OCI-LY3 (cell line): ENCODE measurements around the gene PRSS33.

Experiments used
- H2AFZ ChIP-seq: fragments of 200-600, 300-600 bp; shearing (Covaris generic); 2 replicates; pipeline ENCODE4 v1.6.0; 2014; ENCODE audit warnings: antibody characterized with exemption, low read depth, low read length
- H3K27ac ChIP-seq: fragments of 200-600, 300-600 bp; sonication (generic); 2 replicates; pipeline ENCODE4 v1.5.1; 2014; ENCODE audit warnings: mild to moderate bottlenecking, low read length, moderate library complexity, mixed read lengths
- H3K27me3 ChIP-seq: fragments of 200-600, 300-600 bp; sonication (generic); 2 replicates; pipeline ENCODE4 v1.6.1; 2014; ENCODE audit warnings: low read depth, low read length, mixed read lengths
- H3K36me3 ChIP-seq: fragments of 200-600, 300-600 bp; sonication (generic); replicated peaks from 2 replicates; pipeline ENCODE3; 2014; ENCODE audit warnings: low read depth, low read length, mixed read lengths
- H3K4me1 ChIP-seq: fragments of 300-600, 200-600 bp; sonication (generic); 2 replicates; pipeline ENCODE4 v1.6.1; 2014; ENCODE audit warnings: low read length, mixed read lengths
- H3K4me2 ChIP-seq: fragments of 200-600, 300-600 bp; sonication (generic); 2 replicates; pipeline ENCODE4 v1.6.1; 2014; ENCODE audit warnings: low read length, mixed read lengths
- H3K4me3 ChIP-seq: fragments of 300-600, 200-600 bp; sonication (generic); 2 replicates; pipeline ENCODE4 v1.5.1; 2014; ENCODE audit warnings: antibody characterized with exemption, mild to moderate bottlenecking, low read length, moderate library complexity
- H3K79me2 ChIP-seq: fragments of 300-600, 200-600 bp; shearing (Covaris generic); 2 replicates; pipeline ENCODE4 v1.6.1; 2014; ENCODE audit warnings: mild to moderate bottlenecking, low read length, mixed read lengths
- H3K9ac ChIP-seq: fragments of 300-600, 200-600 bp; shearing (Covaris generic); 2 replicates; pipeline ENCODE4 v1.6.0; 2014; ENCODE audit warnings: mild to moderate bottlenecking, low read length, moderate library complexity
- H3K9me3 ChIP-seq: fragments of 200-600, 300-600 bp; shearing (Covaris generic); 2 replicates; pipeline ENCODE4 v1.6.1; 2014; ENCODE audit warnings: low read length, mixed read lengths; ENCODE audit not compliant: insufficient read depth
- H4K20me1 ChIP-seq: fragments of 200-600, 300-600 bp; sonication (generic); 2 replicates; pipeline ENCODE4 v1.6.1; 2016; ENCODE audit warnings: low read length, mixed read lengths; ENCODE audit not compliant: insufficient read depth
- EZH2phosphoT487 ChIP-seq: fragments of 200-600 bp; shearing (Covaris generic); IDR thresholded peaks from 2 replicates; pipeline ENCODE4 v1.6.1; 2018; ENCODE audit warnings: antibody characterized with exemption, mixed run types, low read depth
- TF ChIP-seq, protein P1 (sequence below): fragments of 200-600, 300-600 bp; sonication (generic); IDR thresholded peaks from 2 replicates; pipeline ENCODE4 v1.5.1; 2014; ENCODE audit warnings: antibody characterized with exemption, low read length, low read depth

PRSS33 gene

DNA sequence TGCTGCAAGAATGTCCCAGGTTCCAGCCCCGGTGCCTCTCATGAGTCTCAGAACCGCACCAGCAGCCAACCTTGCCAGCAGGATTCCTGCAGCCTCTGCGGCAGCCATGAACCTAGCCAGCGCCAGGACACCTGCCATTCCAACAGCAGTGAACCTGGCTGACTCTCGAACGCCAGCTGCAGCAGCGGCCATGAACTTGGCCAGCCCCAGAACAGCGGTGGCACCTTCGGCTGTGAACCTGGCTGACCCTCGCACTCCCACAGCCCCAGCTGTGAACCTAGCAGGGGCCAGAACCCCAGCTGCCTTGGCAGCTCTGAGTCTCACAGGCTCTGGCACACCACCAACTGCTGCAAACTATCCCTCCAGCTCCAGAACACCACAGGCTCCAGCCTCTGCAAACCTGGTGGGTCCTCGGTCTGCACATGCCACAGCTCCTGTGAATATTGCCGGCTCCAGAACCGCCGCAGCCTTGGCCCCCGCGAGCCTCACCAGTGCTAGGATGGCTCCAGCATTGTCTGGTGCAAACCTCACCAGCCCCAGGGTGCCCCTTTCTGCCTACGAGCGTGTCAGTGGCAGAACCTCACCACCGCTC lies 20.1 kb downstream of the PRSS33 start:
- no peak overlapping the region for H3K4me2 ChIP-seq
- no peak overlapping the region for H3K27ac ChIP-seq
- H4K20me1 ChIP-seq: peaks cover 81% of the 10 kb centered on the region

DNA sequence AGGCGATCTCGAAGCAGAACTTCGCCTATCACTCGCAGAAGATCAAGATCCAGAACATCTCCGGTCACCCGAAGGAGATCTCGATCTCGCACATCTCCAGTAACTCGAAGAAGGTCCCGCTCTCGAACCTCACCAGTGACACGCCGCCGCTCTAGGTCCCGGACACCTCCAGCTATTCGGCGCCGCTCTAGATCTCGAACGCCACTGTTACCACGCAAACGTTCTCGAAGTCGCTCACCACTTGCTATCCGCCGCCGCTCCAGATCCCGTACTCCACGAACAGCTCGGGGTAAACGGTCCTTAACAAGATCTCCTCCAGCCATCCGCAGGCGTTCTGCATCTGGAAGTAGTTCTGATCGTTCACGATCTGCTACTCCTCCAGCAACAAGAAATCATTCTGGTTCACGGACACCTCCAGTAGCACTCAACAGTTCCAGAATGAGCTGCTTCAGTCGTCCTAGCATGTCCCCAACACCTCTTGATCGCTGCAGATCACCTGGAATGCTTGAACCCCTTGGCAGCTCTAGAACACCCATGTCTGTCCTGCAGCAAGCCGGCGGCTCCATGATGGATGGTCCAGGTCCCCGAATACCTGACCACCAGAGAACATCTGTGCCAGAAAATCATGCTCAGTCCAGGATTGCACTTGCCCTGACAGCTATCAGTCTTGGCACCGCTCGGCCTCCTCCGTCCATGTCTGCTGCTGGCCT lies 20.8 kb downstream of the PRSS33 start:
- H3K36me3 ChIP-seq: peaks cover 92% of the 10 kb centered on the region
- peaks cover 86% of the 10 kb centered on the region for H4K20me1 ChIP-seq
- no peaks in the 10 kb centered on the region for H3K9me3 ChIP-seq
- H3K4me1 ChIP-seq: no peaks in the 10 kb centered on the region
- peaks cover 95% of the 10 kb centered on the region for H3K79me2 ChIP-seq
- no peak overlapping the region for H3K4me3 ChIP-seq
- no peak overlapping the region for H3K9ac ChIP-seq
- H2AFZ ChIP-seq: no peak overlapping the region
- TF ChIP-seq, protein P1, sequence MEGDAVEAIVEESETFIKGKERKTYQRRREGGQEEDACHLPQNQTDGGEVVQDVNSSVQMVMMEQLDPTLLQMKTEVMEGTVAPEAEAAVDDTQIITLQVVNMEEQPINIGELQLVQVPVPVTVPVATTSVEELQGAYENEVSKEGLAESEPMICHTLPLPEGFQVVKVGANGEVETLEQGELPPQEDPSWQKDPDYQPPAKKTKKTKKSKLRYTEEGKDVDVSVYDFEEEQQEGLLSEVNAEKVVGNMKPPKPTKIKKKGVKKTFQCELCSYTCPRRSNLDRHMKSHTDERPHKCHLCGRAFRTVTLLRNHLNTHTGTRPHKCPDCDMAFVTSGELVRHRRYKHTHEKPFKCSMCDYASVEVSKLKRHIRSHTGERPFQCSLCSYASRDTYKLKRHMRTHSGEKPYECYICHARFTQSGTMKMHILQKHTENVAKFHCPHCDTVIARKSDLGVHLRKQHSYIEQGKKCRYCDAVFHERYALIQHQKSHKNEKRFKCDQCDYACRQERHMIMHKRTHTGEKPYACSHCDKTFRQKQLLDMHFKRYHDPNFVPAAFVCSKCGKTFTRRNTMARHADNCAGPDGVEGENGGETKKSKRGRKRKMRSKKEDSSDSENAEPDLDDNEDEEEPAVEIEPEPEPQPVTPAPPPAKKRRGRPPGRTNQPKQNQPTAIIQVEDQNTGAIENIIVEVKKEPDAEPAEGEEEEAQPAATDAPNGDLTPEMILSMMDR: no peak
- TF ChIP-seq EZH2phosphoT487: no peak
- no peaks in the 10 kb centered on the region for H3K27me3 ChIP-seq
- no peak overlapping the region for H3K27ac ChIP-seq
- H3K4me2 ChIP-seq: no peak overlapping the region

More for the DNA sequence above, 20.1 kb downstream of the PRSS33 start:
- Histone ChIP-seq H3K36me3 (peaks cover 92% of the 10 kb centered on the region), H2AFZ (no peak overlapping the region), H3K79me2 (peaks cover 93% of the 10 kb centered on the region), H3K9me3 (no peaks in the 10 kb centered on the region), H3K4me3 (no peak overlapping the region), H3K4me1 (no peaks in the 10 kb centered on the region), H3K9ac (no peak overlapping the region), H3K27me3 (no peaks in the 10 kb centered on the region)
- TF ChIP-seq EZH2phosphoT487: no peak
- TF ChIP-seq, protein P1: no peak

DNA sequence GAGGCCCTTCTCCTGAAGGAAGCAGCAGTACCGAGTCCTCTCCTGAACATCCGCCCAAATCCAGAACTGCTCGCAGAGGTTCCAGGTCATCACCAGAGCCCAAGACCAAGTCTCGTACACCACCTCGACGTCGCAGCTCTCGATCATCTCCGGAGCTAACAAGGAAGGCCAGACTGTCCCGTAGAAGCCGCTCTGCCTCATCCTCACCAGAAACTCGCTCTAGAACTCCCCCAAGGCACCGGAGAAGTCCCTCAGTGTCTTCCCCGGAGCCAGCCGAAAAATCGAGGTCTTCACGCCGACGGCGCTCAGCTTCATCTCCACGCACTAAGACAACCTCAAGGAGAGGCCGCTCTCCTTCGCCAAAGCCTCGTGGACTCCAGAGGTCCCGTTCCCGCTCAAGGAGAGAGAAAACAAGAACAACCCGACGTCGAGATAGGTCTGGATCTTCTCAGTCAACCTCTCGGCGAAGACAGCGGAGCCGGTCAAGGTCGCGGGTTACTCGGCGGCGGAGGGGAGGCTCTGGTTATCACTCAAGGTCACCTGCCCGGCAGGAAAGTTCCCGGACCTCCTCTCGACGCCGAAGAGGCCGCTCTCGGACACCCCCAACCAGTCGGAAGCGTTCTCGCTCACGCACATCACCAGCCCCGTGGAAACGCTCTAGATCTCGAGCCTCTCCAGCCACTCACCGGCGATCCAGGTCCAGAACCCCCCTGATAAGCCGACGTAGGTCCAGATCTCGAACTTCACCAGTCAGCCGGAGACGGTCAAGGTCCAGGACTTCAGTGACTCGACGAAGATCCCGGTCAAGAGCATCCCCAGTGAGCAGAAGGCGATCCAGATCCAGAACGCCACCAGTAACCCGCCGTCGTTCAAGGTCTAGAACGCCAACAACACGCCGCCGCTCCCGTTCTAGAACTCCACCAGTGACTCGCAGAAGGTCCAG lies 21.6 kb downstream of the PRSS33 start:
- H3K79me2 ChIP-seq: peaks cover 97% of the 10 kb centered on the region
- no peaks in the 10 kb centered on the region for H3K4me1 ChIP-seq
- no peak overlapping the region for H3K27ac ChIP-seq
- H3K36me3 ChIP-seq: peaks cover 92% of the 10 kb centered on the region
- H3K4me2 ChIP-seq: no peak overlapping the region
- no peak overlapping the region for H3K4me3 ChIP-seq
- H4K20me1 ChIP-seq: peaks cover 86% of the 10 kb centered on the region
- no peaks in the 10 kb centered on the region for H3K27me3 ChIP-seq
- TF ChIP-seq EZH2phosphoT487: no peak
- TF ChIP-seq, protein P1: no peak
- H2AFZ ChIP-seq: no peak overlapping the region
- H3K9ac ChIP-seq: no peak overlapping the region
- no peaks in the 10 kb centered on the region for H3K9me3 ChIP-seq

DNA sequence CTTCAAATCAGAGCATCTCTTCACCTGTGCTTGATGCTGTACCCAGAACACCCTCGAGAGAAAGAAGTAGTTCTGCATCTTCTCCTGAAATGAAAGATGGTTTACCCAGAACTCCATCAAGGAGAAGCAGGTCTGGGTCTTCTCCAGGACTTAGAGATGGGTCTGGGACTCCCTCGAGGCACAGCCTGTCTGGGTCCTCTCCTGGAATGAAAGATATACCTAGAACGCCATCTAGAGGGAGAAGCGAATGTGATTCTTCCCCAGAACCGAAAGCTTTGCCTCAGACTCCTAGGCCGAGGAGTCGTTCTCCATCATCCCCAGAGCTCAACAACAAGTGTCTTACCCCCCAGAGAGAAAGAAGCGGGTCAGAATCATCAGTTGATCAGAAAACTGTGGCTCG lies 22.6 kb downstream of the PRSS33 start:
- Histone ChIP-seq H3K36me3 (peaks cover 93% of the 10 kb centered on the region), H3K9me3 (no peaks in the 10 kb centered on the region), H3K4me3 (no peak overlapping the region), H4K20me1 (peaks cover 89% of the 10 kb centered on the region), H3K9ac (no peak overlapping the region), H3K4me1 (no peaks in the 10 kb centered on the region), H3K4me2 (no peak overlapping the region), H3K27ac (no peak overlapping the region), H3K27me3 (no peaks in the 10 kb centered on the region), H3K79me2 (peaks cover 99% of the 10 kb centered on the region), H2AFZ (no peak overlapping the region)
- TF ChIP-seq, protein P1: peak; percentile 23; the same call in 1 of the 2 replicates
- no peak for TF ChIP-seq EZH2phosphoT487
